H4 (cell line): ENCODE measurements around the gene ZNF396. TPM values are rescaled to one million over a fixed set of nuclear protein-coding genes. Genes with fewer than 3 reads are reported as not detected.

ENCODE experiments used
- DNase-seq: peaks from one replicate; pipeline ENCODE4 v3.0.0-alpha.2; 2015; ENCODE audit warnings: low spot score
- total RNA-seq: library from RNA; depleted of rRNA; stranded (reverse); fragments of >200 nt; shearing (Covaris generic); gene quantifications from 2 replicates; pipeline ENCODE4 v1.2.3, GENCODE V29; 2014; rRNA removed

ZNF396 gene
- total RNA-seq = 1.3 and 3.1 TPM in 2 replicates

DNA sequence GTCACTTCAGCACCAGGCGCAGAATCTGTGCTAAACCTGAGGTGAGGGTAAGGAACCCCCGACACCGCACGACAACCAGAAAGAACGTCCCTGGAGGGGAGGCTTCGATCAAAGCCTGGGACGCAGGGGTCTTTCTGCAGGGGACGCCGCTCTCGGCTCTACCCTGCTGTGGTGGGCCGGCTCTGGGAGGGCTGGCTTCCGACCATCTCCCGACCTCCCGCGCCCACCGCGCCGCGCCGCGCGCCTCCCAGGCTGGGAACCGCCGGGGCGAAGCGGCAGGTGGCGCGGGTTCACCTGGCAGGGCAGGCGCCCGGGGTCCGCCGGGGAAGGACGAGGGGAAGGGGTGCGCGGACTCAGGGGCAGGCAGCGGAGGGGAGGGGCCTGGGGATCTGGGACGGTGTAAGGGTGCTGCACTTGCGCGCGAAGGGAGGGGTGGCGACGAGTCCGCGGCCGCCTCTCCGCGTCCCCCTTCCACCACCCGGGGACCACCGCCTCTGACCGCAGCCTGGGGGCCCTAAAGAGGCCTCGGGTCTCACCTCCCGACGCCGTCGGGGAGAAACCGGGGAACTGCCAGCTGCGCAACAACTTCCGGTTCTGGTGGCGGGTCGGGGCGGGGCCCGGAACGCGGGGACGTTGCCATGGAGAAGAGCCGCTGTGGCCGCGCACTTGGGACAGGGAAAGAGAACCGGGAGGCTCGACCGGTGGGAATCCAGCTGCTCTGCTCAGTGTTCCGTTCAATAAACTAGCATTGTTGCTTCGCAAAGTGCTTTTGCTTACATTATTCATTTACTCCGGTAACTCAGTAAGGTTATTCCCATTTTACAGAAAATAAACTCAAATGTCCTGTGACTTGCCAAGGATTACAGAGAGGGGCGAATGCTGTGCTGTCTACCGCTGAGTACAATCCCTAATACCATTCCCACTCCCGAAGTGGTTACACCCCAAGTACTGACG lies at the start of gene ZNF396:
TSS of gene ZNF396 (minus strand) at position 596 of the 954 bp plus-strand sequence. CDS start 3,045 bp downstream, outside the sequence.
- DNase-seq = peak; percentile 46

DNA sequence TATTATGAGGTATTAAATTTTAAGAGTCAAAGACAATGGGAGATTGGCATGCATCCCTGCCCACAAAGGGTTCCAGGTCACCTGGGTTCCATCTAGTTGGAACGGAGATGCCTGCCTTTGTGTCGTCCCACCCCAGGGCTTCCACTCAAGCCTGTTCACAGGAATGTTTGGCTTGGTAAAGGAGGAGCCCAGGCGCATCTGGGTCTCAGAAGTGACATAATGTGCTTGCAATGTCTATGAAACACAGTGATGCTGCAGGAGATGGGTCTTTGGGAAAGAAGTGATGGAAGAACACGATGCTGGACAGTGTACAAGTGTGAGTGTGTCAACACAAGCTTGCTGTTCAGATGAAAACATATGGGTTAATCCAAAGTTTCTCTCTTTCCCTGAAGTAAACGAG lies 49.6 kb upstream of the ZNF396 start:
- no peak for DNase-seq

DNA sequence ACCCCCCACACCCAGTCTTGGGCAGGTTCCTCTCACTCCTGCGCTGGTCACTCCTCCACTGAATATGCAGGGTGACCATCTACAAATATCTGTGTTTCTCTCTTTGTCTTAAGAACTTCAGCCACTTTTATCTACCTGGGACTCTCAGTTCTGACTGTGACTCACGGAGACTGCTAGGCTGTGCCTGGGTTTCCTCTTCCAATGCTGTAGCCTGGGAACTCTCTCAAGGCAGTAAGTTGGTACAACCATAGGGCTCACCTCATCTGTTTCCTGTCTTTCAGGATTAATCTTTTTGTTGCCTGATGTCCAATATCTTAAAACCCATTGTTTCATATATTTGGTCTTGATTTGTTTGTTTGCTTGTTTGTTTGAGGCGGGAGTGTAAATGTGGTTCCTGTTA lies 47.2 kb upstream of the ZNF396 start:
- DNase-seq = no peak

DNA sequence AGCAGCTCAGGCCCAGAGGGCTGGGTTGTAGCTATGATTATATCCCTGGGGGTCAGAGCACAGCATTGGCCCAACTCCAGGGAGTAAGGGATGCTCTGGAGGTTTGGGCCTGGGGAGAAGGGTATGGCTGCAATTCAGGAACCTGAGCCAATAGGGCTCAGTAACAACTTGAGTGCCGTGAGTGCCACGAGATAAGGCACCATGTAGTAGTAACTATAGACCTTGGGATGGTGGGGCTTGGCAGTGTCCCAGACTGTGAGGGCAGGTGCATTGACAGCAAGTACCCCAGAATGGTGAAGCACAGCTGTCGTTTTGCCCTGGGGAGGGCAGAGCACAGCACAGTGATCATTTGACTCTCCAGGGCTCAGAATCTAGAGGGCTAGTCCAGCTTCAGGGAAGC lies 45.1 kb upstream of the ZNF396 start:
- no peak for DNase-seq

DNA sequence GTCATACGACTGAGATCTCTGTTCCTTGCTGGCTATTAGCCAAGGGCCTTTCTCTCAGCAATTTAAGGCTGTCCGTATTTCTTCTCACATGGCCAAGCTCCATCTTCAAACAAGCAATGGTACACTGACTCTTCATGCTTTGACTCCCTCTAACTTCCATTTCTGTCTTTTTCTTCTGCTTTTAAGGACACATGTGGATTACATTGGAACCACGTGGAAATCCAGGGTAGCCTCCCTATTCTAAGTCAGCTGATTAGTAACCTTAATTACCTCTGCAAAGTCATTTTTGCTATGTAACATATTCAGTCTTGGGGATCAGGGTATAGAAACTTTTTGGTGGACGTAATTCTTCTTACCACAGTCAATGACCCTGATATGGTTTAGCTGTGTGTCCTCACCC lies 41.5 kb upstream of the ZNF396 start:
- no peak for DNase-seq

DNA sequence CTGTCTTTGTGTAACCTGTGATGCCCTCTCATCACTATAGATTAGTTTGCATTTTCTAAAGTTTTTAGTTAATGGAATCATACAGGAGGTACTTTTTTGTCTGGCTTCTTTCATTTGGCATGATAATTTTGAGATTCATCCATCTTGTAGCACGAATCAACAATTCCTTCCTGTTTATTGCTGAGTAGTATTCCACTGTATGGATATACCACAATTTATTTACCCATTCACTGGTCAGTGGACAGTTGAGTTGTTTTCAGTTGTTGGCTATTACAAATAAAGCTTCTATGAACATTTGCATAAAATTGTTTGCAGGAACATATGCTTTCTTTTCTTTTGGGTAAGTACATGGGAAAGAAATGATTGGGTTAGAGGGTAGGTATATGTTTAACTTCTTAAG lies 40.1 kb upstream of the ZNF396 start:
- DNase-seq = no peak

DNA sequence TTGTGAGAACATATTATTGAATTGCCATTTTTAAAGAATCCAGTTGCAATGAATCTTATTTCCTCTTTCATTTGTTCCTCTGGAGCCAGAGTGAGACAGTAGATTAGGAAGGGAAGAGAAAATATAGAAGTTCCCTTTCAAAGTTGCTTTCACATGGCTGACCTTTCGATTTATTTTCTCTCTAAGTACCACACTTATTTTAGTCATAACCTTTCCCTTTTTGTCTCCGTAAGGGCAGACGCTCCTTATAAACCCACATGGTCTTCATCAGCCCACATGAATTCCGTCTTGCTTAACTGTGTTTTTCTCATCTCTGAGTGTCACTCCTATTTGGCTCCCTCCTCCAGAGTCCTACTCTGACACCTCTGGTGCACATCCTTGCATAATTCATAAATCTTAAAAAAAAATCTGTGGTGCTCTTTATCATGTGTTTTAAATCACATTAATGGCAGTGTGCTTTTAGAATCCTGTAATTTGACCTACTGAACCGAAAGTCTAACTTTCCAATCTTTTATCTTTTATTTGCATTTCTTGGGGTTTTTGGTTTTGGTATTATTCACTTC lies 38.5 kb upstream of the ZNF396 start:
- no peak for DNase-seq

DNA sequence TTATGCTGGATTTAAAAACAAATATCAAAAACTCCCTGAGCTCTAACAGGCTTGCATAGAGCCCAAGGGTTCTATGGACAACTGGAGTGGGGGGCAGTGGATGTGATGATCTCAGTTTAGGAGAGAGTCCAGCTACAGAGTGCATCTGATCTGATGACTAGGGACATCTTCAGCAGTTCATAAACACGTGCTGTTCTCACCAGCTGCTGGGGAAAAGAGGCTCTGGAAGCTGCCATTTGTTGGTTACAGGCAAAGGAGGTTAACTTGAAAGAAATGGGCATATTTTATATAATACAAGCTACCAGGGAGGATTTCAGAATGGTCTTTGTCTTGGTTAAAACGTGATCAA lies 36.0 kb upstream of the ZNF396 start:
- DNase-seq = no peak

DNA sequence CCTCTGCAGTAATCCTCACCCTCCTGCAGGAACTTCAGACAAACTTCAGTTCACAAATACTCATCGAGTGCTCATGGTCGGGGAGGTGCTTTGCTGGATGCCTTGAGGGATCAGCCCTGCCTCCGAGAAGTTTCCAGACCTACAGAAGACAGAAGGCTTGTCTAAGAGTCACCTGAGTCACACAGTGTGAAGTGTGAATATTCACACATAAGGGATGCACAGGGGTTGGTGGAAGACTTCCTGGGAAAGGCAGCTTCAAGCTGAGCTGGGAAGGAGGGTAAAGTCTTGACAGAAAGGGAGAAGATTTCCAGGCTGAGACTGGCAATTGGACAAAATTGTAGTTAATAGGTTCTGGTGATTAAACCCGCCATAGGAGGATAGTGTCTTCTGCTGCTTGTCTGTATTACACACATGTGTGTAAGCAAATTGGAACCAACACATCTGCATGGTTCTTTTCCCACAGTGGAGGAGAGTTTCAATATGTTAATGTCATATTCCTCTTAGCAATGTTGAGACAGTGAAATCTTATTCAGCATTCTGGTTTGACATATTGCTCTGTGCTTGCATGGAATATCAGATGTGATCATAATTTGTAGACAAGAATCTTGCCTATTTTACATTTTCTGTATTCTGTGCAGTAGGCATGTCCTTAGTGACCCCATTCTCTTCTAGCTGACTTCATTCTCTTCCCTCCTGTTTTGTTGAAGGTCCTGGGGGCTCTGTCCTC lies 34.7 kb upstream of the ZNF396 start:
- DNase-seq = no peak

DNA sequence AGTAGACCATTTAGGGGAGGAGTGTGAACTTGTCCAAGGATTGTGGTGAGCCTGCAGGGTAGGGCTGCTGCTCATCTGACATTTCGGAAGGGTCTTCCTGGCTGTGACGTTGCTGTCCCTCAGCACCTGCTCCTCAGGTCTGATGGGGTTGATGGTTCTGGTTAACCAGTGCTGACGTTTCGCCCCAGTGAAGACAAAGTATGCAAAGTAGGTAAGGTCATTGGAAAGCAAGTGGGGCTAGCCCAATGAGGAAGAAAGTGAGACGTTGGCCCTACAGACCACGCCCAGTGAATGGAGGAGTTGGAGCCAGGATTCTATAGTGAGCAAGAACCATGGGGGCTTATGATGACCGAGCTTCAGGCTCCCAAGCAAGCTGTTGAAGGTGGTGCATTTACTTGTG lies 33.4 kb upstream of the ZNF396 start:
- no peak for DNase-seq

DNA sequence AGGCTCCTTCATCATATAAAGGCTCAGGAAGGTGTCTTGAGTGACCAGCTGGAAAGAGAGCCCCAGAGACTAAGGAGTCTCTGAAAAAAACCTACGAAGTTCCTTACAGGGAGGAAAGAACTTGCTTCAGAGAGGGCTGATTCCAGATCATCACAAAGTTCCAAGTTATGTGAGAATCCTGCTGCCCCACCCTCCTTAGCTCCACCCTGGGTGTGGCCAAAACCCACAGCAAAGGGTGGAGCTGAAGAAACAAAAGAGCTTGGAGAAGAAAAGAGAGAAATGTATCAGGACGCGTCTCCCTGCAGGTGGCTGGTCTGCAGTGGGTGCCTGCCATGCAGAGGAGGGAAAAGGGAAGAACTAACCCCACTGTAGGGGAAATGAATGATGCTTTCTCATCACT lies 32.8 kb upstream of the ZNF396 start:
- DNase-seq = no peak

DNA sequence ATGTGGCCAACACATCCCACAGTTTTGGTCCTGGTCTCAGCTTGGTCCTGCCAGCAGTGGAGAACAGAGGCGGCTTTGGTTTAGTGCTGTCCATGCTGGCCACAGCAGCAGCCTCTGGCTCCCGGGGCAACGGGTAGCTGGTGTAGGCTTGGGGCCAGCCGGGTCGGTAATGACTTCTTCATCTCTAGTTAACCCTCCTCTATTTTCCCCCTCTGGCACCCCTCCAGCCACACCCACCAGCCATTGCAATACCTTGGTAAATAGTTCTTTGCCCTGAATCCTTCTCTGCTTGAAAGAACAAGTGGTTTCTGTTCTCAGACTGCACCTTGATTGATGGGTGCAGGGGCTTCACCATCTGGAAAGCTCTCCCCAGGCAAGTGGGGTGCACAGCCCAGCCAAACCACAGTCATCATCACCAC lies 31.7 kb upstream of the ZNF396 start:
- DNase-seq = no peak

DNA sequence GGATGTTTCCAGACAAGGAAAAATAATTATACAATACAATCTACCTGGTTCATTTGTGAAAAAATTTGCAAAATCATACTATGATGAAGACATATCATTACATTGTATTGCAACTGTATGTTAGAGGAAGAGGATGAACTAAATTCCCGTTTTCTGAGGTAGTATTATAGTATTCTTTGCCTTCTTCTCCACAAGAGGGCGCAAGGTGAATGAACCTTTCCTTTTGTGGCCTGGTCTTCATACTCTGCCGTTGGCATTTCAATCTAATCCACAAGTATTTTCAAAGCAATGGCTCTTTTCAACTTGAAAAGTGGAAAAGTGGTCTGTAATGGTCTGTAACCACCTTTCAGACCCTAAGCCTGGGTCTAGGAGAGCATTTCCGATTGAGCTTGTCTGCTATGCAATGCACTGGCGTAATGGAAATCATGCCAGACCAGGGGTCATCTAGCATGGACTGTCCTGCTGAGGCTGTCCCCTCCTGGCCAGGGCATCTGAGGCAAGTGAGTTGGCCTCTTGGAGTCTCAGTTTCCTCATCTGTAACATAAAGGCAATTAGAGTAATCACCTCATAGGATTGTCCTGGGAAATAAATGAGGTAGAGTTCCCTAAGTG lies 30.8 kb upstream of the ZNF396 start:
- peak; percentile 72 for DNase-seq

DNA sequence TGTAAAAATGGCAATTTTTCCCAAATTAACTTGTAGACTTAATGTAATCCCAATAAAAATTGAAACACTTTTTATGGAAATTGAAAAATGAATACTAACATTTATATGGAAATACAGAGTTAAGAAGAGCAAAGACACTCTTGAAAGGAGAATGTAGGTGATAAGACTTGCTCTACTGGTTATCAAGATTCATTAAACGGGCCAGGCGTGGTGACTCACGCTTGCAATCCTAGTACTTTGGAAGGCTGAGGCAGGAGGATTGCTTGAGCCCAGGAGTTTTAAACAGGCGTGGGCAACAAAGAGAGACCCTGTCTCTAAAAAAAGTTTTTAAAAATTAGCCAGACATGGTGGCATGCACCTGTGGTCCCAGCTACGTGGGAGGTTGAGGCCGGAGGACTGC lies 29.5 kb upstream of the ZNF396 start:
- no peak for DNase-seq

DNA sequence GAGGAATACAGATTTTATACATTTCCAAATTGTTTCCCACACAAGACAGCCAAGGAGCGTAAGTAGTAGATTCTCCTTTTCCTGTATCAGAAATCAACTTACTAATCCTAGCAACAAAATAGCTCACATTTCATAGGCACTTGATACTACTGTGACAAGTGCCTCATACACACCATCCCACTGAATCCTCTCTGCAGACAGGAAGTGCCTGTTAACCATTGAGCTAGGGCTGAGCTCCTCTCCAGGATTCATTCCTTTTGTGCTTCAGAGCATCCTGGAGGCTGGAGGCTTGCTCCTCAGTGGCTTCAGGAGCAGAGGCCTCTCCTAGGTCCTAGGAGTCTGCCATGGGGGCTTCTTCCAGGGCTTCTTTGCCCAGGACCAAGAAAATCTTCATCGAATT lies 20.8 kb upstream of the ZNF396 start:
- no peak for DNase-seq

DNA sequence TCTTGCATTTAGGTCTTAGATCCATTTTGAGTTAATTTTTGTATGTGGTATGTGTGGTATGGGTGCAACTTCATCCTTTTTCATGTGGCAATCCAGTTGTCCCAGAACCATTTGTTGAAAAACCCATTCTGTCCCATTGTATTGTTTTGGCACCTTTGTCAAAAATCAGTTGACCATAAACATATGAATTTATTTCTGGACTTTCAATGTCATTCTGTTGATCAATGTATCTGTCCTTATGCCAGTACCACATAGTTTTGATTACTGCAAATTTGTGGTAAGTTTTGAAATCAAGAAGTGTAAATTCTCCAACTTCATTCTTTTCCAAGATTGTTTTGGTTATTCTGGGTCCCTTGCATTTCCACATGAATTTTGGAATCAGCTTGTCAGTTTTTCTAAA lies 16.6 kb upstream of the ZNF396 start:
- no peak for DNase-seq

DNA sequence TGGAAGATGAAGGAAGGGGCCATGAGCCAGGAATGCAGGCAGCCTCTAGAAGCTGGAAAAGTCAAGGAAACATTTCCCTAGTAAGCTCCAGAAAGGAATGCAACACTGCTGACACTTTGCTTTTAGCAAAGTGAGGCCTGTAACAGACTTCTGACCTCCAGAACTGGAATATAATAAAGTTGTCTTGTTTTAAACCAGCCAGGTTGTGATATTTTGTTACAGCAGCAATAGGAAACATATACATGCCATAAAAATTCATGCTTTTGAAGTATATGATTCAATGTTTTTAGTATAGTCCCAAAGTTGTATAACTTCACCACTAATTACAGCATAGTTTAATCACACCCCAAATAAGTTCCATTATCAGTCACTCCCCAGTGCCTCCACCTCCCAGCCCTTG lies 15.2 kb upstream of the ZNF396 start:
- DNase-seq = no peak

DNA sequence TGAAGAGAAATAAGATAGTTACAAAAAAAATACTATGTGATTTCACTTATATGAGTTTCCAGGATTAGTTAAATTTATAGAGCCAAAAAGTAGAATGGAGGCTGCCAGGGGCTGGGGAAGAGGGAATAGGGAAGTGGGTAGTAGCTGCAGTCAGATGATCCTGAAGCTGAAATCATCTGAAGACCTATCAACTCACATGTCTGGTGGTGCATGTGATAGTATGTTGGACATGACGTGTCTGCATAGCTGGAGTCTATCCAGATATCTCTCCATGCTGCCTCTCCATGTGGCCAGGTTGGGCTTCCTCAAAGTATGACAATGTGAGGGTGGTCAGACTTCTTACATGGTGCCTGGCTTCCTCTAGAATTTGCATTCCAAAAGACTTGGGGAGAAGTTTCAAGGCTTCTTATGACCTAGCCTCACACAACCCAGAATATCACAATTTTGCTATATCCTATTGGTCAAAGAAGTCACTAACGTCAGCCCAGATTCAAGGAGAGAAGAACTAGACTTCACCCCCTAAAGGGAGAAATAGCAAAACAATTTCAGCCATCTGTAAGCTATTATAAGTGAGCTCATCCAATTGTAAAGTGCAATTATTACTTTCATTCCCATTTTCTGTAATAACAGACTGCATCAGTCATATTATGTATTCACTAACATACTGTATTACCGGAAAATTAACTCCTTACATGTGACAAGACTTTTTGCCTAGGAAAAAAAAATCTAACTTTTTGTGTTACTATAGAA lies 14.0 kb upstream of the ZNF396 start:
- no peak for DNase-seq

DNA sequence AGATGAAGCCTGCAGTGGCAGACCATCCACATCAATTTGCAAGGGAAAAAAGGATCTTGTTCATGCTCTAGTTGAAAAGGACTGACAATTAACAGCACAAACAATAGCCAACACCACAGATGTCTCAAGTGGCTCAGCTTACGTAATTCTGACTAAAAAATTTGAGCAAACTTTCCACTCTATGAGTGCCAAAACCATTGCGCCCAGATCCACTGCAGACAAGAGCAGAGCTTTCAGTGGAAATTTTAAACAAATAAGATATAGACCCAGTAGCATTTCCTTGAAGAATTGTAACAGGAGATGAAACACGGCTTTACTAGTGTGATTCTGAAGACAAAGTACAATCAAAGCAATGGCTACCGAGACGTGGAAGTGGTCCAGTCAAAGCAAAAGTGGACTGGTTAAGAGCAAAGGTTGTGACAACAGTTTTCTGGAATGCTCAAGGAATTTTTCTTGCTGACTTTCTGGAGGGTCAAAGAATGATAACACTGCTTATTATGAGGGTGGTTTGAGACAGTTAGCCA lies 12.0 kb upstream of the ZNF396 start:
- DNase-seq = no peak

DNA sequence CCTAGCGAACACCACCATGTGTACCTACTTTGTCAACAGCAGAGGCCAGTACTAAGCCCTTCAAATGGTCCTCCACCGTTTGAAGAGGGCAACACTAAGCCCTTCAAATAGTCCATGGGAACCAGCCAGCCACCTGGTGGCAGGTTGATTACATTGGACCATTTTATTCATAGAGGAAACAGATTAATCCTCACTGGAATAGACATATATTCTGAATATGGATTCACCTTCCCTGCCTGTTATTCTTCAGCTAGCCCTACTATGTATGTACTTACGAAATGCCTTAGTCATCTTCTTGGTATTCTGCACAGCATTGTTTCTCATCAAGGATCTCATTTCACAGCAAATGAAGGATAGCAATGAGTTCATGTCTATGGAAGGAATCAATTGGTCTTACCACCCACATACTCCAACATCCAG lies 10.0 kb upstream of the ZNF396 start:
- DNase-seq = peak; percentile 25

DNA sequence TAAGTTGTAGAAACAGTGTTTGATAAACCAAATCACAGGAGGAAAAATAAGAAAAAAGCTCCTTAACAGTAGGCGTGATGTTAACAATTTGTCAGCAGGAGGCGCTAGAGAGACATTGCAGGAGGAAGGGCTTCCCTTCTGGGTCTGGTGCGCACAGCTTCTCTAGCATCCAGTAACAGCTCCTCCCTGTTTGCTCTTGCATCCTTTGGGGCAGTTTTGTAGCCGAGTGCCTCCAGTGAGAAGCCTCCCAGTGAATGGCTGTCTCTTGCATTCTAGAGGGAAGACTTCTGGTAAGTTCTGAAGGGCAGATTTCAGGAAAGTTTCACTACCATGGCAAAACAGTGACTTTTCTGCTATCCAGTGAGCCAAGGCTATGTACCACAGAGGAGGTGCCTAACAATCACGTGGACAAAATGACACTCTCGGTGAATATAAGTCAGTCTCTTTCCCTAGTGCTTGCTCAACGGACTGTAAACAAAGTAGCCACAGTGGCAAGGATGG lies 9.5 kb upstream of the ZNF396 start:
- DNase-seq = peak; percentile 79
